ENCODE measurements around the gene WDFY4. TPM values are rescaled to one million over a fixed set of nuclear protein-coding genes. Genes with fewer than 3 reads are reported as not detected.

Gene WDFY4
- total and polyA plus RNA-seq, 2 experiments from 2014 or later, result 0.14 TPM; not detected in 1

- Histone ChIP-seq H3K4me2 (no peak overlapping the region), H3K27ac (ENCODE audit: low read depth) (no peak overlapping the region), H3K27me3 (ENCODE audit: insufficient read depth) (no peaks in the 10 kb centered on the region), H3K36me3 (ENCODE audit: insufficient read depth) (no peaks in the 10 kb centered on the region), H3K4me1 (ENCODE audit: insufficient read depth) (no peaks in the 10 kb centered on the region), H3K4me3 (no peak overlapping the region), H2AFZ (no peak overlapping the region), H3K79me2 (replicated peaks; ENCODE audit: insufficient read depth) (no peaks in the 10 kb centered on the region), H3F3A (replicated peaks; ENCODE audit: low read depth) (no peaks in the 10 kb centered on the region), H4K20me1 (replicated peaks; ENCODE audit: insufficient read depth) (no peaks in the 10 kb centered on the region), H3K9me2 (ENCODE audit: insufficient read depth) (no peaks in the 10 kb centered on the region; the same call in 1 of the 2 replicates)
- ATAC-seq (no peak), DNase-seq (ENCODE audit: low spot score) (no peak)
- no peaks in the 10 kb centered on the region for H3K4me1 Mint-ChIP-seq
- H3K9me3 Mint-ChIP-seq, result no peaks in the 10 kb centered on the region; the same call in 2 of the 3 replicates
- TF ChIP-seq STAT1 (IDR thresholded peaks at IDR 0.05; ENCODE audit: unreplicated experiment), result no peak
- no peak for TF ChIP-seq EZH2 (IDR thresholded peaks at IDR 0.05; ENCODE audit: low read depth, unreplicated experiment)
- TF ChIP-seq, protein P1, sequence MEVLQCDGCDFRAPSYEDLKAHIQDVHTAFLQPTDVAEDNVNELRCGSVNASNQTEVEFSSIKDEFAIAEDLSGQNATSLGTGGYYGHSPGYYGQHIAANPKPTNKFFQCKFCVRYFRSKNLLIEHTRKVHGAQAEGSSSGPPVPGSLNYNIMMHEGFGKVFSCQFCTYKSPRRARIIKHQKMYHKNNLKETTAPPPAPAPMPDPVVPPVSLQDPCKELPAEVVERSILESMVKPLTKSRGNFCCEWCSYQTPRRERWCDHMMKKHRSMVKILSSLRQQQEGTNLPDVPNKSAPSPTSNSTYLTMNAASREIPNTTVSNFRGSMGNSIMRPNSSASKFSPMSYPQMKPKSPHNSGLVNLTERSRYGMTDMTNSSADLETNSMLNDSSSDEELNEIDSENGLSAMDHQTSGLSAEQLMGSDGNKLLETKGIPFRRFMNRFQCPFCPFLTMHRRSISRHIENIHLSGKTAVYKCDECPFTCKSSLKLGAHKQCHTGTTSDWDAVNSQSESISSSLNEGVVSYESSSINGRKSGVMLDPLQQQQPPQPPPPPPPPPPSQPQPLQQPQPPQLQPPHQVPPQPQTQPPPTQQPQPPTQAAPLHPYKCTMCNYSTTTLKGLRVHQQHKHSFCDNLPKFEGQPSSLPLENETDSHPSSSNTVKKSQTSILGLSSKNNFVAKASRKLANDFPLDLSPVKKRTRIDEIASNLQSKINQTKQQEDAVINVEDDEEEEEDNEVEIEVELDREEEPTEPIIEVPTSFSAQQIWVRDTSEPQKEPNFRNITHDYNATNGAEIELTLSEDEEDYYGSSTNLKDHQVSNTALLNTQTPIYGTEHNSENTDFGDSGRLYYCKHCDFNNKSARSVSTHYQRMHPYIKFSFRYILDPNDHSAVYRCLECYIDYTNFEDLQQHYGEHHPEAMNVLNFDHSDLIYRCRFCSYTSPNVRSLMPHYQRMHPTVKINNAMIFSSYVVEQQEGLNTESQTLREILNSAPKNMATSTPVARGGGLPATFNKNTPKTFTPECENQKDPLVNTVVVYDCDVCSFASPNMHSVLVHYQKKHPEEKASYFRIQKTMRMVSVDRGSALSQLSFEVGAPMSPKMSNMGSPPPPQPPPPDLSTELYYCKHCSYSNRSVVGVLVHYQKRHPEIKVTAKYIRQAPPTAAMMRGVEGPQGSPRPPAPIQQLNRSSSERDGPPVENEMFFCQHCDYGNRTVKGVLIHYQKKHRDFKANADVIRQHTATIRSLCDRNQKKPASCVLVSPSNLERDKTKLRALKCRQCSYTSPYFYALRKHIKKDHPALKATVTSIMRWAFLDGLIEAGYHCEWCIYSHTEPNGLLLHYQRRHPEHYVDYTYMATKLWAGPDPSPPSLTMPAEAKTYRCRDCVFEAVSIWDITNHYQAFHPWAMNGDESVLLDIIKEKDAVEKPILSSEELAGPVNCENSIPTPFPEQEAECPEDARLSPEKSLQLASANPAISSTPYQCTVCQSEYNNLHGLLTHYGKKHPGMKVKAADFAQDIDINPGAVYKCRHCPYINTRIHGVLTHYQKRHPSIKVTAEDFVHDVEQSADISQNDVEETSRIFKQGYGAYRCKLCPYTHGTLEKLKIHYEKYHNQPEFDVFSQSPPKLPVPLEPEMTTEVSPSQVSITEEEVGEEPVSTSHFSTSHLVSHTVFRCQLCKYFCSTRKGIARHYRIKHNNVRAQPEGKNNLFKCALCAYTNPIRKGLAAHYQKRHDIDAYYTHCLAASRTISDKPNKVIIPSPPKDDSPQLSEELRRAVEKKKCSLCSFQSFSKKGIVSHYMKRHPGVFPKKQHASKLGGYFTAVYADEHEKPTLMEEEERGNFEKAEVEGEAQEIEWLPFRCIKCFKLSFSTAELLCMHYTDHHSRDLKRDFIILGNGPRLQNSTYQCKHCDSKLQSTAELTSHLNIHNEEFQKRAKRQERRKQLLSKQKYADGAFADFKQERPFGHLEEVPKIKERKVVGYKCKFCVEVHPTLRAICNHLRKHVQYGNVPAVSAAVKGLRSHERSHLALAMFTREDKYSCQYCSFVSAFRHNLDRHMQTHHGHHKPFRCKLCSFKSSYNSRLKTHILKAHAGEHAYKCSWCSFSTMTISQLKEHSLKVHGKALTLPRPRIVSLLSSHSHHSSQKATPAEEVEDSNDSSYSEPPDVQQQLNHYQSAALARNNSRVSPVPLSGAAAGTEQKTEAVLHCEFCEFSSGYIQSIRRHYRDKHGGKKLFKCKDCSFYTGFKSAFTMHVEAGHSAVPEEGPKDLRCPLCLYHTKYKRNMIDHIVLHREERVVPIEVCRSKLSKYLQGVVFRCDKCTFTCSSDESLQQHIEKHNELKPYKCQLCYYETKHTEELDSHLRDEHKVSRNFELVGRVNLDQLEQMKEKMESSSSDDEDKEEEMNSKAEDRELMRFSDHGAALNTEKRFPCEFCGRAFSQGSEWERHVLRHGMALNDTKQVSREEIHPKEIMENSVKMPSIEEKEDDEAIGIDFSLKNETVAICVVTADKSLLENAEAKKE (CRISPR knock-in tag; IDR thresholded peaks at IDR 0.05), result no peak
- no peak for TF ChIP-seq NANOG (IDR thresholded peaks at IDR 0.05; ENCODE audit: borderline replicate concordance)
- TF ChIP-seq JUNB (IDR thresholded peaks at IDR 0.05; ENCODE audit: unreplicated experiment), result no peak
- no peak for TF ChIP-seq EZH2phosphoT487 (IDR thresholded peaks at IDR 0.05; ENCODE audit: unreplicated experiment)
- no peak for TF ChIP-seq ETS1 (IDR thresholded peaks at IDR 0.05)
- no peak for TF ChIP-seq CREB1 (CRISPR knock-in tag; IDR thresholded peaks at IDR 0.05; ENCODE audit: low read depth)
- no peak for TF ChIP-seq POLR2AphosphoS5 (IDR thresholded peaks at IDR 0.05; ENCODE audit: low read depth)
- no peak for TF ChIP-seq ZNF114 (CRISPR knock-in tag; IDR thresholded peaks at IDR 0.05)
- TF ChIP-seq, protein P2, sequence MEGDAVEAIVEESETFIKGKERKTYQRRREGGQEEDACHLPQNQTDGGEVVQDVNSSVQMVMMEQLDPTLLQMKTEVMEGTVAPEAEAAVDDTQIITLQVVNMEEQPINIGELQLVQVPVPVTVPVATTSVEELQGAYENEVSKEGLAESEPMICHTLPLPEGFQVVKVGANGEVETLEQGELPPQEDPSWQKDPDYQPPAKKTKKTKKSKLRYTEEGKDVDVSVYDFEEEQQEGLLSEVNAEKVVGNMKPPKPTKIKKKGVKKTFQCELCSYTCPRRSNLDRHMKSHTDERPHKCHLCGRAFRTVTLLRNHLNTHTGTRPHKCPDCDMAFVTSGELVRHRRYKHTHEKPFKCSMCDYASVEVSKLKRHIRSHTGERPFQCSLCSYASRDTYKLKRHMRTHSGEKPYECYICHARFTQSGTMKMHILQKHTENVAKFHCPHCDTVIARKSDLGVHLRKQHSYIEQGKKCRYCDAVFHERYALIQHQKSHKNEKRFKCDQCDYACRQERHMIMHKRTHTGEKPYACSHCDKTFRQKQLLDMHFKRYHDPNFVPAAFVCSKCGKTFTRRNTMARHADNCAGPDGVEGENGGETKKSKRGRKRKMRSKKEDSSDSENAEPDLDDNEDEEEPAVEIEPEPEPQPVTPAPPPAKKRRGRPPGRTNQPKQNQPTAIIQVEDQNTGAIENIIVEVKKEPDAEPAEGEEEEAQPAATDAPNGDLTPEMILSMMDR (conservative IDR thresholded peaks at IDR 0.05; ENCODE audit: low read depth in 2 of 2), result no peak
- no peak for TF ChIP-seq REST (IDR thresholded peaks at IDR 0.05; ENCODE audit: unreplicated experiment)
- no peak overlapping the region for H3K4me3 Mint-ChIP-seq
- H3K27me3 Mint-ChIP-seq (ENCODE audit: insufficient read depth, low read depth, poor library complexity), result peaks cover 5% of the 10 kb centered on the region
- H3K36me3 Mint-ChIP-seq (ENCODE audit: low read depth), result no peaks in the 10 kb centered on the region
- no peak overlapping the region for H3K27ac Mint-ChIP-seq
Observed at GRCh38 chr10:48791267-48791928, 106.7 kb downstream of the WDFY4 start.
